Measurements from ENCODE around the gene CELF4. TPM values are rescaled to one million over a fixed set of nuclear protein-coding genes. Genes with fewer than 3 reads are reported as not detected.

Gene CELF4
- total and polyA plus RNA-seq, 12 donors, result 0.42 to 16.9 (median 3.9) TPM; not detected in 1

DNA sequence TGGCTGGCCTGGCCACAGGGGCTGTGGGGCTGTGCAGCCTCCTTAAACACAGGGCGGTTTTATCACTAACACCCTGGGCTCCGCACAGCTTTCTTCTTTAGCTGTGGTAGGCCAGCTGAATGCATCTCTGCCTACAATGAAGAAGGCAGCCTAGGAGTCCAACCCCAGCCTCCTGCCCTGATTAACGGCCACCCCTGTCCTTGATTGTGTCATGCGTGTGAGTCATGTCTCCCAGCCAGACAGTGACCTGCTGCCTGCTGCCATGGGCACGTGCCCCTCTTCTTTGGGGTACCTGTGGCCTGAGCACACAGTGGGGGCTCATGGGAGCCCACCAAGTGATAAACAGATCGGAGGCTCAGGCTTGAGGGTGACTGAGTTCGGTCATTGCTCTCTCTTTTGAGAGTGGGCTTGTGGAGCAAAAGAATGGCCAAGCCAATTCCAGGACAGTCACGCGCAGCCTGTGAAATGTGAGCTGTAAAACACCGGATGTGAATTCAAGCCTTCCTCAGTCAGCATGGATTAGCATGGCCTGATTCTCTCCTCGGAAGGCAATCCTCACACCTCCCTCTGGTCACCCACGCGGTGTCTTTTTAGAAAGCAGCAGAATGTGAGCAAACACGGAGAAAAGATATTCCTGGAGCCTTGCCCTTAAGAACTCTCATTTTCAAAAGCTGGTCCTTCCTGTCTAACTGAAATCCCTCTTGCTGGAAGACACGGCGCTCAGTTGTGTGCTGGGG lies 144.1 kb downstream of the CELF4 start:
- intact Hi-C loops (cut with DNase I), result no loop called here
- Histone ChIP-seq H3K4me1 (replicated peaks in 1 of 2) (peaks cover 0 to 5% of the 10 kb centered on the region in 2 donors), H3K4me3 (no peak overlapping the region), H3K36me3 (replicated peaks in 1 of 2) (no peaks in the 10 kb centered on the region), H3K27ac (no peak overlapping the region), H3K9me3 (replicated peaks in 1 of 3) (no peaks in the 10 kb centered on the region), H3K27me3 (no peaks in the 10 kb centered on the region)
- DNase-seq, result peak; percentile 24 to 70 (median 32)
- 68 to 78% (median 70%) methylated on average over 14 to 16 of the region's 16 CpGs for WGBS, 4 donors
- TF ChIP-seq POLR2A (IDR thresholded peaks at IDR 0.05), result no peak
- TF ChIP-seq, protein P1, sequence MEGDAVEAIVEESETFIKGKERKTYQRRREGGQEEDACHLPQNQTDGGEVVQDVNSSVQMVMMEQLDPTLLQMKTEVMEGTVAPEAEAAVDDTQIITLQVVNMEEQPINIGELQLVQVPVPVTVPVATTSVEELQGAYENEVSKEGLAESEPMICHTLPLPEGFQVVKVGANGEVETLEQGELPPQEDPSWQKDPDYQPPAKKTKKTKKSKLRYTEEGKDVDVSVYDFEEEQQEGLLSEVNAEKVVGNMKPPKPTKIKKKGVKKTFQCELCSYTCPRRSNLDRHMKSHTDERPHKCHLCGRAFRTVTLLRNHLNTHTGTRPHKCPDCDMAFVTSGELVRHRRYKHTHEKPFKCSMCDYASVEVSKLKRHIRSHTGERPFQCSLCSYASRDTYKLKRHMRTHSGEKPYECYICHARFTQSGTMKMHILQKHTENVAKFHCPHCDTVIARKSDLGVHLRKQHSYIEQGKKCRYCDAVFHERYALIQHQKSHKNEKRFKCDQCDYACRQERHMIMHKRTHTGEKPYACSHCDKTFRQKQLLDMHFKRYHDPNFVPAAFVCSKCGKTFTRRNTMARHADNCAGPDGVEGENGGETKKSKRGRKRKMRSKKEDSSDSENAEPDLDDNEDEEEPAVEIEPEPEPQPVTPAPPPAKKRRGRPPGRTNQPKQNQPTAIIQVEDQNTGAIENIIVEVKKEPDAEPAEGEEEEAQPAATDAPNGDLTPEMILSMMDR (IDR thresholded peaks at IDR 0.05), result no peak

DNA sequence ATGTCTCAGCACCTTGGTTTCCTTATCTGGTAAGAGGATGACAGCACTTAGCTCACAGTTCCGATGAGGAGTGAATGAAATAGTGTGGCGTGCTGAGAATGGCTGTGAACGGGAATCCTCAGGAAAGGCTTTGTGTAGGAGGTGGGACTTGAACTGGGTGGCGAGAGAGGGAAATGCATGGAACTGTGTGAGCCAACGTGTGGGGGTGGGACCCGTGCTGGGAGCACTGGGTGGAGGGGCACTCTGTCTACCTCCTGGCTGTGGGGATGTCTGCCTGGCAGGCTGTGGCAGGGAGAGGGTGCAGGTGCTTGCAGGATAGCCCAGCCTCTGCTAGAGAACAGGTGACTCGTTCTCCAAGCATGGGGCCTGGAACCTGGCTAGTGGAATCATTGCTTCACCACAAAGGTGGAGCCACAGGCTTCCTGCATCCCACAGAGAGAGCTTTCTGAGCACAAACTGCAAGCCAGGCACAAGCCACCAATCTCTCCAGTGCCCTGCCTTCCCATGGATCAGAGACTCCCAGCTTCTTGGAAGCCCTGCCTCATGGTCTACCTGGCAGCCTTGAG lies 145.2 kb downstream of the CELF4 start:
- no peak for DNase-seq
- Histone ChIP-seq H3K27me3 (no peaks in the 10 kb centered on the region), H3K4me3 (no peak overlapping the region), H3K36me3 (replicated peaks in 1 of 2) (no peaks in the 10 kb centered on the region), H3K27ac (no peak overlapping the region), H3K9me3 (replicated peaks in 1 of 3) (no peaks in the 10 kb centered on the region), H3K4me1 (replicated peaks in 1 of 2) (peaks cover 0 to 5% of the 10 kb centered on the region in 2 donors)
- no peak for TF ChIP-seq POLR2A (IDR thresholded peaks at IDR 0.05)
- TF ChIP-seq, protein P1 (IDR thresholded peaks at IDR 0.05), result no peak
- intact Hi-C loops (cut with DNase I), result no loop called here
- WGBS, 4 donors, result 88 to 92% (median 90%) methylated on average over 6 to 7 of the region's 7 CpGs

DNA sequence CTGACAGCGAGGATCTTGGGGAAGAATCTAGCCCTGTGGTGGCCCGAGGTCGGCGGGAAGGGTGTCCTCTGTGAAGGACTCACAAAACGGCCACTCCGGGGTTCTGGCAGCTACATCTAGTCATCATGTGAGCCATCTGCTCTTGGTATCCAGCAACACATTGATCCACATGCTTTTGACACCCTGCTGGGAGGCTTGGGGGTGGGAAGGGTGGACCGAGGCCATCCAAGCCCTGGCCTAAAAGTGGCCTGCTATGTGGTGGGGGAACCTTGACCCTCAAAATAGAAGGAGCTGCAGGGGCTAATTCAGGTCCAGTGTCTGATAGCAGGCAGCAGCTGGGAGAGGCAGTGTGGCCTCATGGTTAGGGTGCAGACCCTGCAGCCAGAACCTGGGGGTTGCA lies 145.7 kb downstream of the CELF4 start:
- Histone ChIP-seq H3K27me3 (no peaks in the 10 kb centered on the region), H3K36me3 (replicated peaks in 1 of 2) (no peaks in the 10 kb centered on the region), H3K4me3 (no peak overlapping the region), H3K4me1 (replicated peaks in 1 of 2) (peaks cover 0 to 5% of the 10 kb centered on the region in 2 donors), H3K9me3 (replicated peaks in 1 of 3) (no peaks in the 10 kb centered on the region), H3K27ac (no peak overlapping the region)
- intact Hi-C loops (cut with DNase I), result no loop called here
- no peak for DNase-seq
- no peak for TF ChIP-seq POLR2A (IDR thresholded peaks at IDR 0.05)
- TF ChIP-seq, protein P1 (IDR thresholded peaks at IDR 0.05), result no peak
- WGBS, 4 donors, result 75 to 100% (median 84%) methylated on average over 6 to 7 of the region's 7 CpGs

DNA sequence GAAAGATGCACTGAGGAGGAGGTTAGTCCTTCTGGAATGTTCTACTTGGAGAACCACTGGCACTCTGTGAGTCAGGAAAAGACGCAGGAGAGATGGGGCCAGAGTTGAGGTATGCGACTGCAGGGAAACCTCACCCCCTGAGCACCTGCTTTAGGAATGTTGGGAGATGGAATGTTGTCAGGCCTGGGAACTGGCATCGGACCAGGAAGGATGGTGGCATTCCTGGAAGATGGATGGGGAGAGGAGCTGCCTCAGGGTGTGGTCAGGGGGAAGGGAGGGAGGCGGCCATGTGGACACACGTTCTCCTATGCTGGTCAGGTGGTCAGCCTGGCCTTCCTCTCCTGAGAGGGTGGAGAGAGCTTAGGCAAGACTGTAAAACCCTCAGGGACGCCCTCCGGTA lies 146.3 kb downstream of the CELF4 start:
- intact Hi-C loops (cut with DNase I), result no loop called here
- H3K9me3 ChIP-seq (replicated peaks in 1 of 3), result no peaks in the 10 kb centered on the region
- WGBS, 4 donors, result 81 to 88% (median 84%) methylated on average over 7 of the region's 7 CpGs

More for the DNA sequence above, 146.3 kb downstream of the CELF4 start:
- H3K4me1 ChIP-seq (replicated peaks in 1 of 2), result peaks cover 0 to 5% of the 10 kb centered on the region in 2 donors
- TF ChIP-seq, protein P1 (IDR thresholded peaks at IDR 0.05), result no peak
- no peak for TF ChIP-seq POLR2A (IDR thresholded peaks at IDR 0.05)
- no peak for DNase-seq
- H3K36me3 ChIP-seq (replicated peaks in 1 of 2), result no peaks in the 10 kb centered on the region
- no peak overlapping the region for H3K4me3 ChIP-seq
- H3K27me3 ChIP-seq, result no peaks in the 10 kb centered on the region
- no peak overlapping the region for H3K27ac ChIP-seq
